ENCODE measurements around the gene VPS16.

Gene VPS16

DNA sequence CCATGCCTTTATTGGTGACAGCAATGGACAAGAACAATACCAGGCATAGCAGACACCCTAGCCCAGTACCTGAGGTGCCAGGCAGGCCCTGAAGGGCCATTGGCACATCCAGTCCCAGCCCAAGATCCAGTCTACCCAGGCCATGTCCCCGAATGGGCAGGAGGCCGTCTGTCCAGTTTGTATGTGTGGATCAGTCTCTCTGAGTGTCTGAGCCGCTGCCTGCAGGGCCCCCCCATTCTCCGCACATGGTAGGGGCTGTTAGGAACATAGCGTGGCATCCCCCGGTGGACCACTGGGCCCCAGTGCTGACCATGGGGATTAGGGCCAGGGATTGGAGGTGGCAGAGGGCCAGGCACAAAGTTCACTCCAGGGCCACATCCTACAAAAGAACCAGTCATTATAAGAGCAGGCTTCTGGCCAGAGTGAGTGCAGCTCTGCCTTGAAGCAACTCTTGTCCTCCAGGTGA, 5.2 kb upstream of the VPS16 start:
- DNase-seq (ENCODE audit: low spot score) = no peak

DNA sequence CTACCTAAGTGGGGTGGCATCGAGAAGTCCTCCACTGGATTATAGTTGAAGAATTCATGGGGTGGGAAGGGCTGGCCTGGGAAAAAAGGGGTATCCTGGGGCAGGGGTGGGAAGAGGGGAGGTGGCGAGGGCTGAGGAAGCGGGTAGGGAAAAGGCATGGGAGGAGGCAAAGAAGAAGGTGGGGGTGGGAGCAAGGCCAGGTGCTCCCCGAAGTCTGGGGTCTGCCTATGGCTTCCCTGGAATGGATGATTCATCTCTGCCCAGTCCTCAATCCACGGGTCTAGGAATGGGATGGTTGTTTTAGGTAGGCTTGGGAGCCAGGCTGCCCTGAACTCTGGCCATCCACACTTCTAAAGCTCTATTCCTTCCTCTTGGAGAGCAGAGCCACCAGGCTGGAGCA, 4.5 kb upstream of the VPS16 start:
- DNase-seq (ENCODE audit: low spot score) = no peak

DNA sequence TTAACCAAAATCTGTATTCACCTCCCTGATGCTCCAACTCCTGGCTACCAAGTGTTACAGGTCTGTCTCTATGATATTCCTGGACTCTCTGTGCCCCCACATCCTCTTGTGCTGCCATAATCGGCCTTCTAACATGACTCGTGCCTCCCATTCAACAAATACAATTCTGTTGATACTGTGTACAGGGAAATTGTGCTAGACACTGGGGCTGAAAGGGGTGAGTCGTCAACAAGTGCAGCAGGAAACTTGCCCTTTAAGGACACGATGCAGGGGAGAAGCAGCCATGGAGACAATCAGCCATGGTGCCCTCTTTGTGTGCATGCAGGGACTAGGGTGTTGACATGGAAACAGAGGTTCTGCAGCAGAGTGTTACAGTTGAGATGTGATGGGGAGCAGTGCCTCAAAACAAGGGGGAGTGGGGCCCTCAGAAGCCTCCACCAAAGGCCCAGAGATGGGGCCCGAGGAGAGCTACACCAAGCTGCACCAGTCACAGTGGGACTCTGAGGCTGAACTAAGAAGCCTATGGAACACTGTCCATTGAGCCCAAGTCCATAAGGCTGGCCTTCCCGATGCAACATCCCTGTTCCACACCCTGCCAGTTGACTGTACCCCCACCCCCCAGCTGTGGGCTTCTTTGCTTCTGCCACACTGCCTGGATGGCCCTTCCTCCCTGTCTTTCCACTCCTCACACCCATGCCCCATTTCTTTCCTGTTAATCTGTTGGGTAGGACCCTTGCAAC, 3.2 kb upstream of the VPS16 start:
- DNase-seq (ENCODE audit: low spot score) = no peak

DNA sequence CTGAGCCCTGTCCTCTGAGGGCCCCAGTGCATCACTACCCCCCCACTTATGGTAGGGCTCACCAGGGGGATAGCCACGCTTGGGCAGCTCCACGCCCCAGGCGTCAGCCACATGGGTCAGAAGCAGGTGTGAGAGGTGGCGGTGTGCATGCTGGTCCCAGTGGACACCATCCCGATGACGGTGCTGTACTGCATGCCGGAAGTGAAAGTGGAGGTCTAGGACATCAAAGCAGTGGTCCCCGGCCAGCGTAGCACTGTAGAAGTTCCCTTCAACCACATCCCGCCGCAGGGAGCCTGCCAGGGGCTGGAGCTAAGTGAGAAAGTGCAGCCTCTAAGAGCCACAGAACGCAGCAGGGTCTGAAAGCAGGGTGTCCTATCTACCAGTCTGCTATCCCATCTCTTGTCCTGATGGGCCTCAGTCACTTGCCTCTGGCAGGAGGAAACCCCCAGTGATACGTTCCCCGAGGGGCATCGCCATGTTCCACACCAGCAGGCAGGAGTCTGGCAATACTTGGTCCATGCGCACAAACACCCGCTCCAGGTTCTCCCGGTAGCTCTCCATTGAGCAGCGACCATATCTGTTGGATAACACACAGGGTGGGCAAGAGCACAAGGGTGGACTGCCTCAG, 2.3 kb upstream of the VPS16 start:
- DNase-seq (ENCODE audit: low spot score) = no peak

DNA sequence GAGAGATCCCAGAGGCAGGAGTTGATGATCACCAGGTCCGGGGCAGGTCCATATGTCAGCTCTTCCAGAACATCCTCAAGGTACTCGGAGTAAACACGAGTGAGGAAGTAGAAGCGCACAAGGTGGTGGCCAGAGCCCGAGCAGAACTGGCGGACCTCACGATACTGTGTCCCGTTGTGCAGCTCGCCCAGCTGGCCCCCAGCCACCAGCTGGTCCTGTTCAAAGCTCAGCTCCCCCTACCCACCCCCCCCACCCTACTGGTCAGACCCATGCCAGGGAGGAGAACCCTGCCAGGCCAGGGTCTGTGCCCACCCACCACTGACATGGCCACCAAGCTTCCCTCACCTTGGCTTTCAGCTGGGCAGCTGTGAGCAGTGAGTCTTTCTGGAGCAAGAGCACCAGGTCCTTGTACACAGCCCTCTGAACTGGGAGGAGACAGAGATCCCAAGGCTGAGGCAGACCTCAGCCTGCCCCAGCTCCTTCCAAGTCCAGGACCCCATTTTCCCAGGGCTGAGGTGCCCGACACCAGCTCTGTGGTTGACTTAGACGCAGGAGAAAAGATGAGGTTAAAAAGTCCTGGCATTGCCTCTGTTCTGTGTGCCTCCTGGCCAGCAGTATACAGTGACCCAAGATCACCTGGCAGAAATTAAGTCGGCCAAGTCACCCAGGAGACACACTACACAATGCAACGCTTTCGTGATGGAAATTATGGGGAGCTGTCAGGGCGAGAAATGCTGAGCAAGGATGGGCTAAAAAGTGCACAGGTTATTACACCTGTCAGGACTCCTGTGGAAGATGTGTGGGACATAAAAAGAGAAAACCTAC, 1.5 kb upstream of the VPS16 start:
- DNase-seq (ENCODE audit: low spot score) = no peak

DNA sequence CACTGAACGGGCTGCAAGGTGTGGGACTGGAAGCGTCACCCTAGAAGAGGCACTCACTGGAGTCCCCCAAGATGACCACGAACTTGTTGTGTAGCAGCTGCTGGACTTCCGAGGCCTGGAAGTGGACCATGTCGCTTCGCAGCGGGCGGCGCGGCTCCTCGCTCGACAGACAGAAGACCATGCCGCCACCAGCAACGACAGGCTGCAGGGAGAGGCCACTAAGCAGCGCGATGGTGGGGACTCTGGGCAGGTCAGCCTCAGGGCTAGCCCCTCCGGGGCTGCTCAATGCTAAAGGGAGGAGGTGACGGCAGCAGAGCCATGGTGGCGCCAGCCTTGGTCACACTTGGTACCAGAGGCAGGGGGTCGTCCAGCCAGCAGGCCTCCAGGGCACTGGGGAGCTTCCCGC, 810 bp upstream of the VPS16 start:
- DNase-seq (ENCODE audit: low spot score) = no peak

DNA sequence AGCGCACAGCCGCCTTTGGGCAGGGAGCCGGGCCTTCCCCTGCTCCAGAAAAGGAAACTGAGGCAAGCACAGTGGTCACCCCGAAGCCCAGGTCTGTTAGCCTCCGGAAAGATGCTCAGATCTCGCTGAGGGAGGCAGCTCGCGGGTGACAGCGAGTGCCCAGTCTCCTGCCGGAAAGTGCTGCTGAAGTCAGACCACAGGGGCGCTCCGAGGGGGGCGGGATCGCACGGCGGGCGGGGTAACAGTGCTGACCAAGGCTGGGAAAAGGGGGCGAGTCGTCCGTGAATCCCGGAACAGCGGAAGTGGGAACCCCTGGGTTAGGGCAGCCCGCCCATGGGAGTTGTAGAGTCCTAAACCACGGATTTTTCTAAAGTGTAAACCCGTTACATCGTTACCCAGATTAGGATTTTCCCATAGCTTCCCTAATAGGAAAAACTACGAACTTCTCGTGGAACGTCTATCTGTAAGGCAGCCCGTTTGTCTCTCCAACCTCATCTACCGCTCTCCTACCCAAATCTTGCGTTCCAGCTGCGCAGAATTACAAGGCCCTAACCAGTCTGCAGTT, 504 bp downstream of the VPS16 start:
- no peak for DNase-seq (ENCODE audit: low spot score)

DNA sequence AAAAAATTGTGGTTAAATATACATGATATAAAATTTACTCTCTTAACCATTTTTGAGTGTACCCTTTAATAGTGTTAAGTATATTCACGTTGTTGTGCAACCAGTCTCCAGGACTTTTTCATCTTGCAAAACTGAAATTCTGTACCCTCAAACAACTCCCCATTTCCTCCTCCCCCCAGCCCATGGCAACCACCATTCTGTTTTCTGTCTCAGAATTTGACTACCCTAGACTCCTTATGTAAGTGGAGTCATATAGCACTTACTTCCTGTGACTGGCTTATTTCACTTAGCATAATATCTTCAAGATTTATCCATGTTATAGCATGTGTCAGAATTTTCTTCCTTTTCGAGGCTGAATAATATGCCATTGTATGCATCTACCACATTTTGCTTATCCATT, 5.1 kb downstream of the VPS16 start:
- DNase-seq (ENCODE audit: low spot score) = no peak

DNA sequence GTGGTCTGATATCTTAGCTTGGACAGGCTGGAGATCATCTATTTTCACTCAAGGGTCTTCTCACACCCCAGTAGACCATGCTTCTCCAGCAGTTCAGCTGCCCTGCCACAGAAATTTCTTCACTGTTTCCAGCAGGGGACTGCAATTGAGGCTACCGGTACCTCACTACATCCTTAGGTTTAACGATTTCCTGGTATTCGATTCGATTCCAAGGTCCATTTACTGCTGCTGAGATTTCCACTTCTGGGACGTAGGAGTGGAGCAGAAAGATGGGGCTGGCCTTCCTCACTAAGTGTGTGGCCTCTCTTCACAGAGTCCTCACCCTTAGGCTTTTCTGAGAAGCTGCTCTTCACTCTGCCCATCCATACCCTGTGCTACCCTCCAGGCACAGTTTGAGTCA, 6.2 kb downstream of the VPS16 start:
- DNase-seq (ENCODE audit: low spot score) = no peak

DNA sequence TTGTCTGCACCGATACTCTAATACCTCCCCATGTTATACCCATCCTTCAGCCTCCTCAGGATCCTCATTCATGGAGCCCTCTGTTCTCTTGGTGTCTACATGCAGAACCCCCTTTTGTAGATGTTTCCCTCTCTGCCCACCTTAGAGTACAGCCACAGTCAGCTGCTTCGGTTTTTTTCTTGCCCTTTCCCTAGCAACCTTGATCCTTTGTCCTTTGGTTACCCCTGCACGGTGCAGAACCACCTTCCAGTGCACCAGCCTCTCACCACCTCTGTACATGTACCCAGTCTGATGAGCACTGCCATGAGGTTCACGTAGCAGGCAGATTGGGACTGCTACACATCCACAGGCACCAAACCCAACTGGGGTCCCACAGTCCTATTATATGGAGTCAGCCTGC, 7.3 kb downstream of the VPS16 start:
- DNase-seq (ENCODE audit: low spot score) = no peak

DNA sequence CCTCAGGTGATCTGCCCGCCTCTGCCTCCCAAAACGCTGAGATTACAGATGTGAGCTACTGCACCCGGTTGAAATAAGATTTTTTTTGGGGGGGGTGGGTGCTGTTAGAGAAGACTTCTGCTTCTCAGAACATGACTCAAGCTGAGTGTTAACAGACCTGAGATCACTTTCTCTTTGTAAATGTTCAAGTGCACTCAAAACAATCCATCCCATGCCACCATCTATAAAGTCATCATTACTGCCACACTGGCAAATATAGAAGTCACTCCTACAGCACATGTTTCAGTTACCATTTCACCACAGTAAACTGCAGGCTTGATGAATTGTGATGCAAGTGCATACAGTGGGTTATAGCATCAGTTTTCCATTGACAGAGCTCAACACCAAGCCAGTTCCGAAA, 9.0 kb downstream of the VPS16 start:
- DNase-seq (ENCODE audit: low spot score) = no peak

DNA sequence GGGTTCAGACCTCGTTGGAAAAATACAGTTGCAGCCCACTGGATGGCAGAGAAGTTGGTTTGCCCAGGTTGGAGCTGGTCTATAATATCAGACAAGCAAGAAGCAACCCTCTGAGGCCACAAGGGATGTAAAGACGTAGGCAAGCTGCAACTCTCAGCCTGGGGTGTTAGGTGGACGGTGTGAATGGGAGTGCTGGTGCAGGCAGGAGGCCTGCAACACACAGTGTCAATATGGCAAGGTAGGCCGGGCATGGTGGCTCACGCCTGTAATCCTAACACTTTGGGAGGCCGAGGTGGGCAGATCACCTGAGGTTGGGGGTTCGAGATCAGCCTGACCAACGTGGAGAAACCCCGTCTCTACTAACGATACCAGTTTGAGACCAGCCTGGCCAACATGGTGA, 10.5 kb downstream of the VPS16 start:
- no peak for DNase-seq (ENCODE audit: low spot score)

DNA sequence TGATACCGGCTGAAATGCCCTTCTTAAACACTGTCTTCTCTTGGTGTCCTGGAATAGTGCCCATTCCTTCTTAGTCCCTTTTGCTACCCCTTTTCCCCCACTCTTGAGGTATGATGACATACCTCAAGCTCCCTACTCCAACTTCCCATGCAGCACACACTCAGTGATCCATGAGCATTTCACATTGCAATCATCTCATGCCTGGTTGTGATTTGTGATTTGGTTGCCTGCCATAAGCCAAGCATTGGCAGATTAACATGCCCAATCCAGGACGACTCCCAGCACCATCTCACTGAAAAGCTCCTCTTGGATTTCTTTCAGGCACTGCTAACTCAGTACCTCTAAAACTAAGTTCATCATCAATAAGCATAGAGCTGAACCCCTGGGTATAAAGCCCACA, 18.0 kb downstream of the VPS16 start:
- DNase-seq (ENCODE audit: low spot score) = no peak

DNA sequence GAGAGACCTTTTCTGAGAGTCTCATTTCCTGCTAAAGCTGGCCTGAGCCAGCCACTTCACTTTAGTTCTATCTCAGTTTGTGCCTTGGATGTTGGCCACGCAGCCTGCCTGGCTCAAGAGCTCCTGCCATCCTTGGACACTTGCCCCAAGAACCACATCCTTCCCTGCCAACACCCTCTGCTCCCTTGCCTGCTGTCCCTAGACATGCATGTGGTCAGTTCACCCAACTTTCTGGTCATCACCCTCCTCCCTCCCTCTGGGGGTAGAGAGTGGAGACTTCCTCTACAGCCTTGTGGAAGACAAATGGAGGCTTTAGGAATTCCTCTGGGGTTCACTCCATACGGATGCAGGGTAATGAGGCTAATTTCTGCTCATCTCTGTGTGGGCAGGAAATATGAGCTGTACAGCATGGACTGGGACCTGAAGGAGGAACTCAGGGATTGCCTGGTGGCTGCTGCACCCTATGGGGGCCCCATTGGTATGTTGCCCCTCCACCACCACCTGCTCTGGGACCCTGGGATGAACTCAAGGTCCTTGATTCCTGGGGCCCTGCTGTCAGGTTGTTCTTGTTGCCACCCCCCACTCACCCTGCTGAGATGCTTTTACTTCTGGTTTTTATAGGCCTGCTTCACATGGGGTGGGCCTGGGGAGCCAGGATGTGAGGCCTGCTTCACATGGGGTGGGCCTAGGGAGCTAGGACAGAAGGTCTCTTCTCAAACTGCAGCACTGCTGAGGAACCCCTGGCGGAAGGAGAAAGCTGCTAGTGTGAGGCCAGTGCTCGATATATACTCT, 19.0 kb downstream of the VPS16 start:
- no peak for DNase-seq (ENCODE audit: low spot score)

DNA sequence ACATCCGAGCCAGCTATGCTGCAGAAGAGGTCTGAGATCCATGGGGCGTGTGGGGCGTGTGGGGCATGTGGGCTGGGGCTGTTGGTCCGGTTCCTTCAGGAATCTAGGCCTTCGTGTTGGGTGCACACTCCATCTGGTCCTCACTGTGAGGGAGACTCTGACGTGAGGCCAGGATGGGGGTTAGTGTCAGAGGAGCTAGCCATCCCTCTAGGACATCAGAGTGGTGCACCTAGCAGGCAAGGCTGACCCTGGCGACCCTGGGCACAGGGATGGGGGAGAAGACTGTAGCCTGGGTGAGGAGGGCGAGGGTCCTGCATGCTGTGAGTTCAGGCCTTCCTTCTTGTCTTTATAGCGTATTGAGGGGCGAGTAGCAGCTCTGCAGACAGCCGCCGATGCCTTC, 24.1 kb downstream of the VPS16 start:
- no peak for DNase-seq (ENCODE audit: low spot score)

DNA sequence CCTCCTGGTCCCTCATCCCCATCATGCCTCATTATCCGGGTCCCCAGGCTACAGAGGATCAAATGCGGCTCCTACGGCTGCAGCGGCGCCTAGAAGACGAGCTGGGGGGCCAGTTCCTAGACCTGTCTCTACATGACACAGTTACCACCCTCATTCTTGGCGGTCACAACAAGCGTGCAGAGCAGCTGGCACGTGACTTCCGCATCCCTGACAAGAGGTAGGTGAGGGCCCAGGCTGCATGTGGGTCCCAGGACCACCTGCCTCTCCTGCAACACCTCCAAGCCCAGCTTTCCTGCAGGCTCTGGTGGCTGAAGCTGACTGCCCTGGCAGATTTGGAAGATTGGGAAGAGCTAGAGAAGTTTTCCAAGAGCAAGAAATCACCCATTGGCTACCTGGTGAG, 24.6 kb downstream of the VPS16 start:
- DNase-seq (ENCODE audit: low spot score) = no peak

DNA sequence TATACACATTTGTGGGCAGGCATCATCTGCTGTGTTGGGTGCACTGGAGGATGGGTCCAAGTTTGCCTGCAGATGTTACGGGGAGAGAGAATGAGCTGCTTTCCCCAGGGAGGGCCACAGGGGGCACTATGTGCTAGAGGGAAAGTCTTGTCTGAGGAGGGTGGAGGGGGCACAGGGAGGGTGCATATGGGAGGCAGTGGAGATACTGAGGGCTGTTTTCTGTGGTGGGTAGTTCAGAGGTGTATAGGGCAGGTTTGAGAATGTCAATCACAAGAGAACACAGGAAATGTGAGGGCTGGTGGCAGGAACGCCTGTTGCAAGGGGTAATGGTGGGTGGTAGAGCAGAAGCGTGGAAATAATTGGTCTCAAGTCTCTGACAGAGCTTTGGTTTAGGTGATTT, 25.1 kb downstream of the VPS16 start:
- DNase-seq (ENCODE audit: low spot score) = no peak

DNA sequence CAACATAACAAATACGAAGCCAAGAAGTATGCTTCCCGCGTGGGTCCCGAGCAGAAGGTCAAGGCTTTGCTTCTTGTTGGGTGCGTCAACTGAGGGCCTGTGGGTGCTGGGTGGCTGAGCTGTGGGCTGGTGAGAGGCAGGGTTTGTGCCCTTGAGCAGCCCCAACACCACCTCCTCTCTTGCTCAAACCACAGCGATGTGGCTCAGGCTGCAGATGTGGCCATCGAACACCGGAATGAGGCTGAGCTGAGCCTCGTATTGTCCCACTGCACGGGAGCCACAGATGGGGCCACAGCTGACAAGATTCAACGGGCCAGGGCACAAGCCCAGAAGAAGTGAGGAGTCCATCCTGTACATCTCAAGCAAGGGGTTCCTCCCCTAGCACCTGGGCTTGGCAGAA, 25.7 kb downstream of the VPS16 start:
- DNase-seq (ENCODE audit: low spot score) = no peak

DNA sequence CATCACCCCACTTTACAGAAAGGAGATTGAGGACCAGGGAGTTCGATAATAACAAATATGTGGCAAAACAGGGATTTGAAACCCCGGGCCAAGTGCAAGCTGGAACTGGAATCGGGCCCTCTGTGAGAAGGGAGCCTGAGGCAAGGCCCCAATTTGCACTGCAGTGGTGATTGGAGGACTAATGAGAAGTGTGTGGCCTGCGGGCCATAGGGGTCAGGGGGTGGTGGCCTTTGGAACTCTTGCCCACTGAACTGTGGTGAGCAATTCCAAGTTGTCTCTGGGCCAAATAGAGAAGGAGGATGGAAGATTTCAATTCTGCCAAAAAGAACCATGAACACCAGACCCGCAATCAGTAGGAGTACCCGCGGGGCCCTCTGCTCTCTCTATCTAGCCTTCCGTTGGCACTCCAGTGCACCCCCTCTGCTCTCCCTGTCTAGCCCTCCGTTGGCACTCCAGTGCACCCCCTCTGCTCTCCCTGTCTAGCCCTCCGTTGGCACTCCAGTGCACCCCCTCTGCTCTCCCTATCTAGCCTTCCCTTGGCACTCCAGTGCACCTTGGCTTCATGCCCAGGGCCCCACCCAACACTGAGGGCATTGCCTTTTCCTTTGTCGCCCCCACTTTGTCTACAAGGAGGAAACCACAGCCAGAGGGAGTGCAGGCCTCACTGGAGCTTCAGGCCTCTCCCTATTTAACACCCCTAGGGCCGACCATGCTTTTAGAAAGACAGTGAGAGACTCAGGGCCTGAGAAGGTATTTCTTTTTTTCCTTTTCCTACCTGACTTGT, 26.7 kb downstream of the VPS16 start:
- DNase-seq (ENCODE audit: low spot score) = peak; percentile 77

DNA sequence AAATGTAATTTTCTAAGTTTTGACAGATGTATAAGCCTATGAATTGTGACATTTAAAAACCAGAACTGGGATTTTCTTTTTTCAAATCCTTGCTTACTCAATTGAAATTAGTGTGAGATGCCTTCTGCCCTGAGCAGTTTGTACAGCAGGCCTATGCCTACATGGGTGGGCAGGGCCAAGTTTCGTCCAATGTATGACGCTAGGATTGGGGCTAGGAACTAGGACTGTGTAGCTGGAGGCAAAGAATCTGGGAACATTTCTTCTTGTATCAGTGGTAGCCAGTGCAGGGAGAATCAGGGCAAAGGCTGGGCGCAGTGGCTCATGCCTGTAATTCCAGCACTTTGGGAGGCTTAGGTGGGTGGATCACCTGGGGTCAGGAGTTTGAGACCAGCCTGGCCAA, 28.8 kb downstream of the VPS16 start:
- no peak for DNase-seq (ENCODE audit: low spot score)

DNA sequence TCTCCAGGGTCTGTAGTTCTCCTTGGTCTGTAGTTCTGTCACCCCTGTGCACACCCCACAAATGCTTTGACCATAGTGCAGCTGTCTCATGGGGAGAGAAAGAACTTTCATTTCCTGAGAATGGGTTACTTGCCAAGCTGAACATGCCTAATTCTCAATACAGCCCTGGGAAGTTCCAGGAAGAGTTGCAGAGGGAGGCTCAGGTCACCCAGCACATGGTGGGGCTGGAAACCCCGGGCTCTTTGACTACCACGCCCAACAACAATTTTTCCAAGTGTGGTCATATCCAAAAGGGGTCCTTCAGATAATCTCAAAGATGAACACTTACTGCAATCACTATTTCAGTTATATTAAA, 30.5 kb downstream of the VPS16 start:
- DNase-seq (ENCODE audit: low spot score) = no peak
